Measurements from ENCODE around the gene SNX2. TPM values are rescaled to one million over a fixed set of nuclear protein-coding genes. Genes with fewer than 3 reads are reported as not detected.

The SNX2 gene
- total RNA-seq, 1 experiment from 2014 or later = 97.0 TPM

- Mint-ChIP-seq H3K9me3 (ENCODE audit: low read depth, unreplicated experiment) (no peaks in the 10 kb centered on the region), H3K27me3 (ENCODE audit: unreplicated experiment) (no peaks in the 10 kb centered on the region), H3K27ac (ENCODE audit: unreplicated experiment) (no peak overlapping the region), H3K4me3 (ENCODE audit: low read depth, unreplicated experiment) (no peak overlapping the region), H3K4me1 (ENCODE audit: low read depth, unreplicated experiment) (no peaks in the 10 kb centered on the region), H3K36me3 (ENCODE audit: insufficient read depth, unreplicated experiment) (no peaks in the 10 kb centered on the region)
- BruUV-seq (replicated peaks) = no TSS peak
- no peak for TF ChIP-seq CTCF (IDR thresholded peaks at IDR 0.05; ENCODE audit: unreplicated experiment)
- CTCF ChIA-PET = no interaction called here
- no peak for DNase-seq
- intact Hi-C loops (cut with micrococcal nuclease; ENCODE audit: unreplicated experiment) = no loop called here
Measured at GRCh38 chr5:122755783-122756182, 19.1 kb upstream of the SNX2 start.

GRCh38 chr5:122756264-122756911 is 18.5 kb upstream of the SNX2 start:
- BruUV-seq (replicated peaks) = no TSS peak
- TF ChIP-seq CTCF (IDR thresholded peaks at IDR 0.05; ENCODE audit: unreplicated experiment) = no peak
- CTCF ChIA-PET = no interaction called here
- Mint-ChIP-seq H3K9me3 (ENCODE audit: low read depth, unreplicated experiment) (no peaks in the 10 kb centered on the region), H3K4me3 (ENCODE audit: low read depth, unreplicated experiment) (no peak overlapping the region), H3K4me1 (ENCODE audit: low read depth, unreplicated experiment) (no peaks in the 10 kb centered on the region), H3K27me3 (ENCODE audit: unreplicated experiment) (no peaks in the 10 kb centered on the region), H3K27ac (ENCODE audit: unreplicated experiment) (no peak overlapping the region), H3K36me3 (ENCODE audit: insufficient read depth, unreplicated experiment) (no peaks in the 10 kb centered on the region)
- no peak for DNase-seq
- intact Hi-C loops (cut with micrococcal nuclease; ENCODE audit: unreplicated experiment) = no loop called here

GRCh38 chr5:122757285-122757684 is 17.6 kb upstream of the SNX2 start:
- CTCF ChIA-PET = no interaction called here
- intact Hi-C loops (cut with micrococcal nuclease; ENCODE audit: unreplicated experiment) = no loop called here
- Mint-ChIP-seq H3K4me1 (ENCODE audit: low read depth, unreplicated experiment) (no peaks in the 10 kb centered on the region), H3K36me3 (ENCODE audit: insufficient read depth, unreplicated experiment) (no peaks in the 10 kb centered on the region), H3K27me3 (ENCODE audit: unreplicated experiment) (no peaks in the 10 kb centered on the region), H3K9me3 (ENCODE audit: low read depth, unreplicated experiment) (no peaks in the 10 kb centered on the region), H3K27ac (ENCODE audit: unreplicated experiment) (no peak overlapping the region), H3K4me3 (ENCODE audit: low read depth, unreplicated experiment) (no peak overlapping the region)
- BruUV-seq (replicated peaks) = no TSS peak
- DNase-seq = no peak
- no peak for TF ChIP-seq CTCF (IDR thresholded peaks at IDR 0.05; ENCODE audit: unreplicated experiment)

GRCh38 chr5:122759241-122760070 is 15.4 kb upstream of the SNX2 start:
- TF ChIP-seq CTCF (IDR thresholded peaks at IDR 0.05; ENCODE audit: unreplicated experiment) = no peak
- no peak for DNase-seq
- Mint-ChIP-seq H3K9me3 (ENCODE audit: low read depth, unreplicated experiment) (no peaks in the 10 kb centered on the region), H3K4me1 (ENCODE audit: low read depth, unreplicated experiment) (no peaks in the 10 kb centered on the region), H3K4me3 (ENCODE audit: low read depth, unreplicated experiment) (no peak overlapping the region), H3K36me3 (ENCODE audit: insufficient read depth, unreplicated experiment) (no peaks in the 10 kb centered on the region), H3K27ac (ENCODE audit: unreplicated experiment) (no peak overlapping the region), H3K27me3 (ENCODE audit: unreplicated experiment) (no peaks in the 10 kb centered on the region)
- CTCF ChIA-PET = interaction anchor here (1.0 kb wide), 1 partner anchor 85 kb away, joined by 3 read pairs; no protein-coding TSS in a partner anchor
- BruUV-seq (replicated peaks) = no TSS peak
- intact Hi-C loops (cut with micrococcal nuclease; ENCODE audit: unreplicated experiment) = no loop called here
